ENCODE measurements around the gene IGF2BP3.

IGF2BP3 gene

GRCh38 chr7:23336086-23336485 is 134.2 kb downstream of the IGF2BP3 start:
- DNase-seq (ENCODE audit: extremely low read depth, insufficient read length) = no peak
- Histone ChIP-seq H3K4me3 (replicated peaks; ENCODE audit: low read depth, low read length) (no peak overlapping the region), H3K36me3 (ENCODE audit: control insufficient read depth, insufficient read depth, low read length) (peaks cover 15% of the 10 kb centered on the region), H3K27me3 (replicated peaks; ENCODE audit: control insufficient read depth, insufficient read depth, low read length) (no peaks in the 10 kb centered on the region)
- TF ChIP-seq CTCF (IDR thresholded peaks at IDR 0.05; ENCODE audit: insufficient read depth, low read length, poor library complexity, severe bottlenecking) = no peak

- no peak overlapping the region for H3K4me3 ChIP-seq (replicated peaks; ENCODE audit: low read depth, low read length)
- DNase-seq (ENCODE audit: extremely low read depth, insufficient read length) = no peak
- TF ChIP-seq CTCF (IDR thresholded peaks at IDR 0.05; ENCODE audit: insufficient read depth, low read length, poor library complexity, severe bottlenecking) = no peak
- H3K36me3 ChIP-seq (ENCODE audit: control insufficient read depth, insufficient read depth, low read length) = peaks cover 15% of the 10 kb centered on the region
- no peaks in the 10 kb centered on the region for H3K27me3 ChIP-seq (replicated peaks; ENCODE audit: control insufficient read depth, insufficient read depth, low read length)
These were observed 134.7 kb downstream of the IGF2BP3 start for GRCh38 chr7:23335621-23336020.

DNA sequence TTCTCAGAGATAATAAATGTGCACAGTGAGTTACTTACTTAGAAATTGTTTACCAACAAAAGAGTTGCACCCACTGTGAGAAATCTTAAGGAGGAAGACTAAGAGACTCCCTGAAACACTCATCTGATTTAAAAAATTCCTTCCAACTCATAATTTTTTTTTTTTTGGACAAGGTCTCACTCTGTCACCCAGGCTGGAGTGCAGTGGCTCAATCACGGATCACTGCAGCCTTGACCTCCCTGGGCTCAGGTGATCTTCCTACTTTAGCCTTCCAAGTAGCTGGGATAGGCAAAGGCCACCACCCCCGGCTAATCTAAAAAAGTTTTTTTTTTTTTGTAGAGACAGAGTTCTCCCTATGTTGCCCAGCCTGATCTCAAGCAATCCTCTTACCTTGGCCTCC is 135.2 kb downstream of the IGF2BP3 start:
- no peak overlapping the region for H3K4me3 ChIP-seq (replicated peaks; ENCODE audit: low read depth, low read length)
- TF ChIP-seq CTCF (IDR thresholded peaks at IDR 0.05; ENCODE audit: insufficient read depth, low read length, poor library complexity, severe bottlenecking) = no peak
- peaks cover 14% of the 10 kb centered on the region for H3K36me3 ChIP-seq (ENCODE audit: control insufficient read depth, insufficient read depth, low read length)

DNA sequence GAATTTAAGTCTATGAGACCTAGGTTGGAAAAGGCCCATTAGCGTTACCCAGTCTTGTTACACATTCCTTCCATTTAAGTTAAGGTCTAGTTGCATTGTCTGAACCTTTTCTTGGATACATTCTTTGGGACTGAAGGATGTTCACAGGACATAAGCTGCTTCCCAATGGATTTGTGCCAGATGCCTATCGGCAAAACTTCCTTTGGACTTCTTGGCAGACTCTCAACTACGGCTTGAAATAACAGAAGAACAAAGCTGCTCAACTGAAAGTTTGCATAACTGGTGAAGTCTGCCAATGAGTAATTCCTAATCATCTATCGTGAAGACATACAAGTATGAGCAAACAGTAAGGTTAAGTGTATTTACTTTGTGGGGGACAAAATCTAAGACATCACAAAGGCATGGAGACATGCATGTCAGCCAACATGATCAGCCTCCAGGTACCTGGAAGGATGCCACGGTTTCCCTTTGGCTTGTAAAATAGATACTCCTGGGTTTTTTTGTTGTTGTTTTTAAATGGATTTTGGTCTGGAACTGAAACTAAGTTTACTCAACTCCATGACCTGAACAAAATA is 135.7 kb downstream of the IGF2BP3 start:
- DNase-seq (ENCODE audit: extremely low read depth, insufficient read length) = no peak
- Histone ChIP-seq H3K27me3 (replicated peaks; ENCODE audit: control insufficient read depth, insufficient read depth, low read length) (no peaks in the 10 kb centered on the region), H3K36me3 (ENCODE audit: control insufficient read depth, insufficient read depth, low read length) (peaks cover 13% of the 10 kb centered on the region), H3K4me3 (replicated peaks; ENCODE audit: low read depth, low read length) (no peak overlapping the region)
- no peak for TF ChIP-seq CTCF (IDR thresholded peaks at IDR 0.05; ENCODE audit: insufficient read depth, low read length, poor library complexity, severe bottlenecking)

More for the DNA sequence above, 135.2 kb downstream of the IGF2BP3 start:
- no peak for DNase-seq (ENCODE audit: extremely low read depth, insufficient read length)
- no peaks in the 10 kb centered on the region for H3K27me3 ChIP-seq (replicated peaks; ENCODE audit: control insufficient read depth, insufficient read depth, low read length)

GRCh38 chr7:23333671-23334246 is 136.5 kb downstream of the IGF2BP3 start:
- no peak for DNase-seq (ENCODE audit: extremely low read depth, insufficient read length)

More at GRCh38 chr7:23333671-23334246, 136.5 kb downstream of the IGF2BP3 start:
- Histone ChIP-seq H3K36me3 (ENCODE audit: control insufficient read depth, insufficient read depth, low read length) (peaks cover 11% of the 10 kb centered on the region), H3K4me3 (replicated peaks; ENCODE audit: low read depth, low read length) (no peak overlapping the region), H3K27me3 (replicated peaks; ENCODE audit: control insufficient read depth, insufficient read depth, low read length) (no peaks in the 10 kb centered on the region)
- no peak for TF ChIP-seq CTCF (IDR thresholded peaks at IDR 0.05; ENCODE audit: insufficient read depth, low read length, poor library complexity, severe bottlenecking)

All from GM06990 (cell line).